Measurements from ENCODE around the gene PEAK1. TPM values are rescaled to one million over a fixed set of nuclear protein-coding genes. Genes with fewer than 3 reads are reported as not detected.

The PEAK1 gene
- total RNA-seq, 4 donors from 2014 or later = 51.1 to 82.2 (median 58.1) TPM

DNA sequence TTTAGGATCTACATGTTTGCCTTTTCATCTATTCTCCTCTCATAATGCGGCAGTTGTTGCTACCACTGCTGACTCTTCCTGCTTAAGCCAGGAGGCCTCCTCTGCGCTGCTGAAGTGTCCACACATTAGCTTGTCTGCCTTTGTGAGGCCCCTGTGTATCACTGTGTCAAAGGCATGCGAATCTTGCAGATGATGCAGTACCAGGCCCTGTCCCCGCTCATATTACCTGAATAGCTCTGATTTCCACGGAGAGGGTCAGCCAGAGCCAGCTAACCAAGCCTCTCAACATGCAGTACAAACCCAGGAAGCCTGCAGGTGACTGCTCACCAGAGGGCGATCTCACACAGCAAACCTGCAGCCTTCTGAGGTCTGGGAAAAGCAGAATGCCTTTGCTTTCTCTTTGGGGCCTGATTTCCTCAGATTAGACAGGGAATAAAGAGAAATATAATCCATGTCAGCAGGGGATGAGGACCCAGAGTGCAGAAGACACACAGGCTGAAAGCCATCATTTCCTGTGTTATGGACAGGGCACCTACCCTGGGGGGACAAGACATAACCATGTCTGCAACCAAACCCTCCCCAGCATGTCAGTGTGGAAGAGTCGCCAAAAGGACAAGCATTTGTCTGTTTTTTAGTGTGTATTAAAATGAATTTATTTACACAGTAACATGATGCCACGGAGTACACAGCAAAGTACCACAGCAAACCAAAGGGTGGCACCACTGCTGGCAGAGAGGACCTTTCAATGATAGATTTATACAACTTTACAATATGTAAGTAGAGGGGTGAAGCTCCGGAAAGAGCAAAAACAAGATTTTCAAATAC lies 312.2 kb downstream of the PEAK1 start:
- intact Hi-C loops (cut with DNase I; ENCODE audit: low total_unique reads) (loop anchor here (5.0 kb wide), 1 partner anchor 440 kb away; no protein-coding TSS in a partner anchor), in situ Hi-C loops (cut with MboI; ENCODE audit: low pct_ligation_motif_present in 1 of 4, low pct_unique_long_range_greater_than_20kb in 1 of 4, low sequenced_read_pairs in 3 of 4) (loop anchor here in 1 of 4 donors (25.0 kb wide), 1 partner anchor 380 kb away; no protein-coding TSS in a partner anchor)
- TF ChIP-seq, protein P1, sequence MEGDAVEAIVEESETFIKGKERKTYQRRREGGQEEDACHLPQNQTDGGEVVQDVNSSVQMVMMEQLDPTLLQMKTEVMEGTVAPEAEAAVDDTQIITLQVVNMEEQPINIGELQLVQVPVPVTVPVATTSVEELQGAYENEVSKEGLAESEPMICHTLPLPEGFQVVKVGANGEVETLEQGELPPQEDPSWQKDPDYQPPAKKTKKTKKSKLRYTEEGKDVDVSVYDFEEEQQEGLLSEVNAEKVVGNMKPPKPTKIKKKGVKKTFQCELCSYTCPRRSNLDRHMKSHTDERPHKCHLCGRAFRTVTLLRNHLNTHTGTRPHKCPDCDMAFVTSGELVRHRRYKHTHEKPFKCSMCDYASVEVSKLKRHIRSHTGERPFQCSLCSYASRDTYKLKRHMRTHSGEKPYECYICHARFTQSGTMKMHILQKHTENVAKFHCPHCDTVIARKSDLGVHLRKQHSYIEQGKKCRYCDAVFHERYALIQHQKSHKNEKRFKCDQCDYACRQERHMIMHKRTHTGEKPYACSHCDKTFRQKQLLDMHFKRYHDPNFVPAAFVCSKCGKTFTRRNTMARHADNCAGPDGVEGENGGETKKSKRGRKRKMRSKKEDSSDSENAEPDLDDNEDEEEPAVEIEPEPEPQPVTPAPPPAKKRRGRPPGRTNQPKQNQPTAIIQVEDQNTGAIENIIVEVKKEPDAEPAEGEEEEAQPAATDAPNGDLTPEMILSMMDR (IDR thresholded peaks at IDR 0.05) = peak; percentile 53 to 68 (median 56)
- TF ChIP-seq POLR2A (IDR thresholded peaks at IDR 0.05) (no peak), POLR2AphosphoS5 (IDR thresholded peaks at IDR 0.05) (no peak), EP300 (IDR thresholded peaks at IDR 0.05; ENCODE audit: low read depth) (no peak)
- H3K4me1 ChIP-seq = no peaks in the 10 kb centered on the region
- no peaks in the 10 kb centered on the region for H3K27me3 ChIP-seq
- H3K27ac ChIP-seq = no peak overlapping the region
- no peaks in the 10 kb centered on the region for H3K9me3 ChIP-seq
- H3K4me3 ChIP-seq = no peak overlapping the region
- 50 to 61% methylated on average over 2 to 9 of the region's 9 CpGs for WGBS, 2 donors (ENCODE audit: low coverage in 1 of 2)
- DNase-seq = peak; percentile 62
- H3K36me3 ChIP-seq = no peaks in the 10 kb centered on the region

DNA sequence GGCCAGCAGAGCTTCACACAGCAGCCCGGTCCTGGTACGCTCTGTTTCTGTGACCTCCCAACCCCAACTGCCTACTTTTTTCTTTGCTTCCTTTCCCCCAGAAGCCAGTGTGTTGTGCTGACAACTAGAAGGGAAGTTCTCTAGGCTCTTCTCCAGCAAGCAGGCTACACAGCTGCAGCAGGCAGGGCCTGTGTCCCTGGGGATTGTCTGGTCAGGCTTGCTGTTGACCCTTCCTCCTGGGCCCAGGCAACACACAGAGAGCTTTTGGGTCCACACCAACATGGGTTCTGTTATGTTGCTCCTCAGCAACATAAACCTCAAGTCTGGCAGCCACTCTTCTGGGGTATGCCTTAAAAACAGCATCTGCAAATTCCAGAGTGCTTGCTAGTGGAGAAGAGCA lies 312.8 kb downstream of the PEAK1 start:
- Histone ChIP-seq H3K27ac (no peak overlapping the region), H3K27me3 (no peaks in the 10 kb centered on the region), H3K4me3 (no peak overlapping the region), H3K36me3 (no peaks in the 10 kb centered on the region), H3K9me3 (no peaks in the 10 kb centered on the region), H3K4me1 (no peaks in the 10 kb centered on the region)
- no peak for DNase-seq
- 73% methylated on average over 2 of the region's 2 CpGs; no CpG with 5 or more reads in 1 of the 2 donors for WGBS, 2 donors (ENCODE audit: low coverage in 1 of 2)
- in situ Hi-C loops (cut with MboI; ENCODE audit: low pct_ligation_motif_present in 1 of 4, low pct_unique_long_range_greater_than_20kb in 1 of 4, low sequenced_read_pairs in 3 of 4) (loop anchor here in 1 of 4 donors (25.0 kb wide), 1 partner anchor 380 kb away; no protein-coding TSS in a partner anchor), intact Hi-C loops (cut with DNase I; ENCODE audit: low total_unique reads) (loop anchor here (5.0 kb wide), 1 partner anchor 440 kb away; no protein-coding TSS in a partner anchor)
- TF ChIP-seq, protein P1 (IDR thresholded peaks at IDR 0.05) = no peak
- TF ChIP-seq EP300 (IDR thresholded peaks at IDR 0.05; ENCODE audit: low read depth) = no peak
- no peak for TF ChIP-seq POLR2AphosphoS5 (IDR thresholded peaks at IDR 0.05)
- TF ChIP-seq POLR2A (IDR thresholded peaks at IDR 0.05) = no peak

DNA sequence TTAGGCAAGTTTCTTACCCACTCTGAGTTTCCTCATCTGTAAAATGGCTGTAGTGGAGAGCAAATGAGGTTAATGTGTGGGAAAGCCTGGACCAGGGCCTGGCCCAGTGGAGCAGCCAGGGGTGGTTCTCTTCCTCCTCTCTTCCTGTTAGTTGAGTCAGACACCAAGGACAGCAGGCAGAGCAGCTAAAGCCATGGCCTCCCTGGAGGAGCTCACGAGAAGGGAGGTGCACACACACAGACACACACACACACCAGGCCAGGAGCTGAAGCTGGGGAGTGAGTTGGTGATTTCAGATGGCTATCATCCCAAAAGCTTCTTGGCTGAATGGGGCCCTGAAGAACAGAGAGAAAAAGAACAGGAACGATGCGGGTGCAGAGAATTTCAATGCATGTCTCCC lies 315.7 kb downstream of the PEAK1 start:
- in situ Hi-C loops (cut with MboI; ENCODE audit: low pct_ligation_motif_present in 1 of 4, low pct_unique_long_range_greater_than_20kb in 1 of 4, low sequenced_read_pairs in 3 of 4) (loop anchor here in 1 of 4 donors (25.0 kb wide), 1 partner anchor 383 kb away; no protein-coding TSS in a partner anchor), intact Hi-C loops (cut with DNase I; ENCODE audit: low total_unique reads) (no loop called here)
- 83 to 90% methylated on average over 1 to 3 of the region's 3 CpGs for whole genome bisulfite sequencing, 2 donors (ENCODE audit: low coverage in 1 of 2)

More for the DNA sequence above, 315.7 kb downstream of the PEAK1 start:
- Histone ChIP-seq H3K9me3 (no peaks in the 10 kb centered on the region), H3K36me3 (no peaks in the 10 kb centered on the region), H3K27ac (no peak overlapping the region), H3K4me3 (no peak overlapping the region), H3K27me3 (no peaks in the 10 kb centered on the region), H3K4me1 (no peaks in the 10 kb centered on the region)
- no peak for DNase-seq
- no peak for TF ChIP-seq POLR2A (IDR thresholded peaks at IDR 0.05)
- no peak for TF ChIP-seq POLR2AphosphoS5 (IDR thresholded peaks at IDR 0.05)
- no peak for TF ChIP-seq EP300 (IDR thresholded peaks at IDR 0.05; ENCODE audit: low read depth)
- TF ChIP-seq, protein P1 (IDR thresholded peaks at IDR 0.05) = no peak
